T-helper 1 cell (primary cell): ENCODE measurements around the gene GLS.

Experiments
- DNase-seq, 5 donors: peaks; one replicate each; pipeline ENCODE4 v3.0.0-alpha.2; 2012 to 2020

Gene GLS

DNA sequence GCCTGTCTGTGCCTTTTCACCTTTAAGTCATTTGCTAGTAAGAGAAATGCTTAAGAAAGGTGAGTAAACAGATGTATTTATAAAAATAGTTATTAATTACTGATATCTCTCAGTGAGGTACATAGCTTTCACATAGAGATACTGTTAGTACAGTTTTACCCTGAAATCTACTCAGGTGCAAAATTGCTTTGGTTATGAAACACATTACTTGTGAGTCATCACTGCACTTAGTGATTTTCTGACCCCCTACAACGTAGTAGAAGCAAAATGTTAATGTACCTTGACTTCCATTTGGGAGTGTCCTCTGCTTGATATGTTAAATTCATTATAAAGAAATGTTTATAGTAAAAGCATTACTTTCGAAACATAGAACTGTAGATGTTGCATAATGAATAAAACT, 6.5 kb downstream of the GLS start:
- peak in 1 of 5 donors; percentile 26 for DNase-seq

DNA sequence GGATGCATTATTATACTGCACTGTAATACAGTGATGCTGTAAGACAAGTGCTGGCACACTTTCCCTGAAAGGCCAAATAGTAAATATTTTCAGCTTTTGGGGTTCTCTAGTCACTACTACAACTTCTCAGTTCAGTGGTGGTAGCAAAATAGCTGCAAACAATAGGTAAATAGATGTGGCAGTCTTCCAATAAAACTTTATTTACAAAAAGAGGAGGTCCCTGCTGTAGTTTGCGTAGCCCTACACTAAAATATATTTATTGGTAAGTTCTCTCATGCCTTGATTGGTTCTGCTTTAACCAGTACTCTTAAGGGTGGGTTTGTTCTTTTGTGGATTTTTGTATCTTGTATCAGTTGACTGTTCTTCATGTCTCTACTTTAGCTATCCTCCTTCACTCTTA, 7.8 kb downstream of the GLS start:
- DNase-seq, result no peak

DNA sequence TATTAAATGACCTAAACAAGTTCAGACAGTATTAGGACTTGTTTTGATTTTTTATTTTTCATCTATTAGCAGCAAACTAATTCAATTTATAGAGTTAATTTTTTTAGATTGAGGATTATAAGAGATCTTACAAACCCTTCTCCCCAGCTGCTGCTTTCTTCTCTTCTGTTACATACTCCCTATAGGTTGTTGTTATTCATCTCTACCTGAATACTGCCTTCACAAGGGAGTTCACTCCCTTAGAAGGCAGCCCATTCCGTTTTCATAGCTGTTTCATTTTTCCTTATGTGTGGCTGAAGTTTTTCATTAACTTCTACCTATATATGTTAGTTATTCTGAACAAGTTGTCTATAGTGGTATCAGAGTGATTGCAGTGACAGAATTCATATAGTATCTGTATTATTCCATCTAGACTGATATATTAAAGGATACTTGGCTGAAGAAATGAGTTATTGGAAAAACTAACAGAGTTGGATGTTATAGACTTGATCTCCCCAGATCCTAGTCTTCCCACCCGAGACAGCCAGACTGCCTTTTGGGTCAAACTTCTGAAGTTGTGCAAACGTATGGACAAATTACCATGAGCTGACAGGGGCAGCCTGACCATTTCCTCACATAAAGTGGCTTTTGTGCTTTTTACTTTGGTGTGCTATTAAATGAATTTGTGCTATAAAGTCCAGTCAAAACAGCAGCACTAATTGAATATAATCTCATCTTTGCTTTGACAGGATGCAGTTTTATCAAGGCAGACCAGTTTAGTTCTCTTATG, 8.7 kb downstream of the GLS start:
- DNase-seq, result no peak

DNA sequence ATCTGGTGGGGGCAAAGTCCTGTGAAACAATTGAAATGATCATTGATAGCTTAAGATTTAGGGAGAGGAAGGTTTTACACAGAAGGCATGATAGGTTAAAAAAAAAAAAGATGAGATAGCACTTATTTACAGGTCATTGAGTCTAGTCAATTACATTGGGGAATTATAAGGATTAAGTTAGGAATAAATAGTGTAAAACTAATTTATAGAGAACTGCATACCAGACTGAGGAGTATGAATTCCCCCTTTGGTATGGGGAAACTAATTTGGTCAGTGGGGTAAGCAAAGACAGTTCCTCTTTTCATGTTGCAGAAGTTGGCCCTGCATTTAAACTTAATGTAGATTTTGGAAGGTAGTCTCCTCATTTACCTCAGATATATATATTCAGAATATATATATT, 10.8 kb downstream of the GLS start:
- no peak for DNase-seq

DNA sequence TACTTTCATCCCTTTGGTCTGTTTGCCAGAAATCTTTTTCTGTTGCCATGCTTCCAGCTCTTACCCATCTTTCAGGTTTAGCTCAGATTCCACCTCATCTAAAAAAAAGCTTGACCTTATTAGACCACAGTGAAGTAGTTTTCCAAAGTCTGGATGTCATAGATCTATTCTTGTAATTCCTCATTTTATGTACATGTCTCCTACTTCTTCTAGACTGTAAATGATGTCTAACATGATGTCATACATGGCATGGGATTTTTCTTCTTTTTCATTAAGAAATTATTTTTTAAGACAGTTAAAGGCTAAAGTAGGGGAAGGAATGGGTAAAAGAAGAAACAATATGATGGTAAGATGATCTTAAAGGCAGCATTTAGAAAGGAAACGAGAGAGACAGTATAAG, 11.3 kb downstream of the GLS start:
- DNase-seq, result no peak

- no peak for DNase-seq
Measured at GRCh38 chr2:190893157-190893556, 12.5 kb downstream of the GLS start.

GRCh38 chr2:190896477-190896876, 15.9 kb downstream of the GLS start:
- DNase-seq, result no peak

DNA sequence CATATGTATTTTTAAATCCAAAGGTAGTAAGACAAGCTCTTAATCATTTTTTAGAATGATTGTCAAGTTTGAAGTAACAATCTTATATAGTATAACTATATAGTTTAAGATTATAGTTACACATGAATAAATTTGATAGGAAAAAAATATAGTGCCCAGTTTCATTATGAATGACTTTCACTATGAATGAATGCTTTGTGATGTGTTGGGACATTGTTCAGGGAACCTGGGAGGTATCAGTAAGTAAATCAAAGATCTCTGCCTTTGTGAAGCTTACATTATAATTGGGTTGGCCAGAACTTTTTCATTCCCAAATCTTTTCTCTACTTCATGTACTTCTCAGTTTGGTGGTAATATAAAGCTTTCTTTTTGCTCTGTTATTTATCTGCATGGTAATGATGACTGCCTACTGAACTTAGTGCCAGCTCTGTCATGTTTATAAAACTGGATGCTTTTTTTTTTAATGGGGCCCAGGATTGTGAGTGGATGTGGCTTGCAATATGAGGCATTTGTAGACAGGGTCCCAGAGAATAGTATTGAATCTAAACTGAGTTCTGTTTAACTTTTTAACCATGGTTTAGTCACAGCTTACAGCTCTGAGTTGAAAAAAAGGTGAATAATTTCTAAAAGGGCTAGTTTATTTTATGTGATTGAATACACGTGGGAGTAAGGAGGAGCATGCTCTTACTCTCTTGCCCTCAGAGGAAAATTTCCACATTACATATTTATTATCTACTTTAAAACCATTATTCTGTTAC, 23.3 kb downstream of the GLS start:
- DNase-seq, result no peak

DNA sequence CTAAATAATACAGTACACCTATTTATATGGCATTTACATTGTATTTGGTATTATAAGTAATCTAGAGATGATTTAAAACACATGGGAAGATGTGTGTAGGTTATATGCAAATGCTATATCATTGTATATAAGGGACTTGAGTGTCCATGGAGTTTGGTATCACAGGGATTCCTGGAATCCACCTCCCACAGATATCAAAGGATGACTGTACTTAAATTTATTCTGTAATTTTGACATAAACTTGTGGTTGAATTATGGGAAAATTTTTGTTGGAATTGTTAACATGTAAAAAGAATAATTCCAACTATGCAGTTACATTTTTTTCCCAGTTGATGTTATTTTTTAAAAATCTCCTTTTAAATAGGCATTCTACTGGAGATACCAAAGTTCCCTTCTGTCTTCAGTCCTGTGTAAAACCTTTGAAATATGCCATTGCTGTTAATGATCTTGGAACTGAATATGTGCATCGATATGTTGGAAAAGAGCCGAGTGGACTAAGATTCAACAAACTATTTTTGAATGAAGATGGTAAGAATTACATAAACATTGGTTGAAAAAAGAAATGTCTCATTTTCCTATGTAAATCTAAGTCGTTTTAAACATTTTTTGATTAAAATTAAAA, 24.1 kb downstream of the GLS start:
- no peak for DNase-seq

- DNase-seq, result no peak
Measured at GRCh38 chr2:190908532-190908931, 27.9 kb downstream of the GLS start.

DNA sequence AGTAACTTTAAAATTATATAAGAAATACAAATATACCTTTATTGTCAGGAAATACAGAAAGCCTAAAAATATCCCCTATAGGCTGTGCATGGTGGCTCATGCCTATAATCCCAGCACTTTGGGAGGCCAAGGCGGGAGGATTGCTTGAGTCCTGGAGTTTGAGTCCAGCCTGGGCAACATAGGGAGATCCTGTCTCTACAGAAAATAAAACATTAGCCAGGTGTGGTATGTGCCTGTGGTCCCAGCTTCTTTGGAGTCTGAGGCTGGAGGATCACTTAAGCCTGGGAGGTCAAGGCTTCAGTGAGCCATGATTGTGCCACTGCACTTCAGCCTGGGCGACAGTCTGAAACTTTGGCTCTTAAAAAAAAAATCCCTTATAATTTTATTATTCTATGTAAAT, 29.1 kb downstream of the GLS start:
- no peak for DNase-seq

GRCh38 chr2:190910341-190911136, 29.9 kb downstream of the GLS start:
- no peak for DNase-seq

DNA sequence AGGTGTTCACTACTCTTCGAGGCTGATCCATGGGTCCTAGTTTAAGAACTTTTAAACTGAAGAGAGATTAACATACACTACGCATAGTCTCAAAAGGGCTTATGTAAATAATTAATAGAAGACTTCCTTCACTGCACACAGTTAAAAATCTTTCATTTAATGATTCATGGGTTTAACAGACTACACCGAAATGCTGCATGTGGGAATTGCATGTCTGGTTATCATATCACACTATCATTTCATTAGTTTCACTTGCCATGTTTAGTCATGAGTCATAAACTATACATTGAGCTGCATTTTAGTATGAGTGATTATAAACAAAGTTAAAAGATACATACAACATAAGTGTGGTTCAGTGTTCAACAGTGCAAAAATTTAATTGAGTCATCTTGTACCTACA, 31.2 kb downstream of the GLS start:
- DNase-seq, result peak in 1 of 5 donors; percentile 53

DNA sequence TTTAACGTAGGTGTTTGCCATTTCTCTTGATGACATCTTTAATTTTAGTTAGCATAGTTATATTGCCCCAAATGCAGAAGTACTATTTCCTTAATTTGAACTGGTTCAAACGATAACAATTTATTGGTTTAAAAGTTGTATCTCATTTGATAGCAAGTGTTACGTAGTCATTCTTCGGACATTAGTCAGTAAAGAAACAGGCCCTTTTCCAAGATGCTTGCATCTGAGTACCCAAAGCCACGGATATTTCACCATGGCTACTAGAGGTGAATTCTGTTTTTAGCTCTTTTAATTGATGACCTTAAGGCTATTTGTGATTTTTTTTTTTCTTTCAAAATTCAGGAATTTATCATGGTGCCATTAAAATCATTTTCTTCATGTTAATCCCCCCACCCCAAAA, 32.1 kb downstream of the GLS start:
- DNase-seq, result no peak

DNA sequence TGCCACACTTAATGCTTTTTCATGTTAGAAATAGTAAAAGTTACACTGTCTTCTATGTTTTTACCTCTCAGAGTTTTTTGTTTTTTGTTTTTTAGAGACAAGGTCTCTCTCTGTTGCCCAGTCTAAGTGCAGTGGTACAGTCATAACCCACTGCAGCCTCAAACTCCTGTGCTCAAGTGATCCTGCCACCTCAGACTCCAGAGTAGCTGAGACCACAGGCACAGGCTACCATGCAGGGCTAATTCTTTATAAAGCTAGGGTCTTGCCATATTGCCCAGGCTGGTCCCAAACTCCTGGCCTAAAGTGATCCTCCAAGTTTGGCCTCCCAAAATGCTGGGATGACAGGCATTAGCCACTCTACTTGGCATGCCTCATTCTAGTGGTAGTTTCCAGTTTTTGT, 33.1 kb downstream of the GLS start:
- no peak for DNase-seq

- DNase-seq, result no peak
Measured at GRCh38 chr2:190916829-190917228, 36.2 kb downstream of the GLS start.

GRCh38 chr2:190920085-190920484, 39.5 kb downstream of the GLS start:
- DNase-seq, result no peak

DNA sequence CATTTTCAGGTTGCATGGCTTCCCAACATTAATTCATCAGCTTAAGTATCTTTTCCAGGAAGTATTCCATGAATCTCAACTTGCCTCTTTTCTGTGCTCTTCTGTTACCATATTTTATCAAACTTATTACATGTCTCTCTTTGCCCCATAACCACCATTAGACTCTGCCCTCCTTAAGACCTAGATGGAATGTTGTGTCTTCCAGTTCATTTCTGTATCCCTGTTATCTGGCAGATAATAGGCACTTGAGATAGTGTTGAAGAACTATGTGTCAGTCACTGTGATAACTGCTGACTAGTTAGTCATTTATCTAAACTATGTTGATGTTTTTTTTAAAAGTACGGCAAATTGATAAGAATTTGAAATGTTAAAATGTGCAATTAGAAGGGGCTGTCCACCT, 41.8 kb downstream of the GLS start:
- no peak for DNase-seq

GRCh38 chr2:190927301-190927700, 46.7 kb downstream of the GLS start:
- no peak for DNase-seq

- no peak for DNase-seq
Measured at GRCh38 chr2:190929919-190930318, 49.3 kb downstream of the GLS start.

DNA sequence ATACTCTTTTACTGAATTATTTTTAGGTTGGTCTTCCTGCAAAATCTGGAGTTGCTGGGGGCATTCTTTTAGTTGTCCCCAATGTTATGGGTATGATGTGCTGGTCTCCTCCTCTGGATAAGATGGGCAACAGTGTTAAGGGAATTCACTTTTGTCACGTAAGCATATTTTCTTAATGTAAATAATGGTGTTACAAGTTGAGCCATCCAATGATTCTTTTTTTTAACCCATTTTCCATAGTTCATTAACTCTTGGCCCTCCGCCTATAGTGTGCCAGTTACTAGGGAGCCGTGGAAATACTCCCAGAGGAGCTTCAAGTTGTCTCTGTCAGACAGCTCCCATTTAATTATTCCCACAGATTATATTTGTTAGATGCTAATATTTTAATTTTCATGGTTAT, 49.8 kb downstream of the GLS start:
- DNase-seq, result no peak

- no peak for DNase-seq
Measured at GRCh38 chr2:190932514-190932913, 51.9 kb downstream of the GLS start.

DNA sequence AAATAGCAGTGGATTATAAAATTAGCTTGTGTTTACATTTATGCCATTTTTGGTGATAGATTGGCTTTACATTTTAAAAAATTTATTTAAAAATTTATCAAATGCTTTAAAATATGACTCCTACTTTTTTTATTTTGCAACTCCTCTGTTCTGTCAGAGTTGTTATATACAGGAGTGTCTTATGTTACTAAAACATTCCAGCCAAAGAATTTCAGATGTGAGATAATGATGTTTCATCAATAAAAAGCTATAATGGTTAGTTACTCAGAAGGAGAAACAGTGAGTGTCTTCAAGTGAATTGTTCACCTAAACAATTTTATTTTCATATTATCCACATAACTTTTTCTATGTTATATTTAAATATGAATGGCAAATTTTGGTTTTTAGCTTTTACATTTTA, 52.7 kb downstream of the GLS start:
- no peak for DNase-seq
